ENCODE data around the gene LGALS3BP. TPM values are rescaled to one million over a fixed set of nuclear protein-coding genes. Genes with fewer than 3 reads are reported as not detected.

The LGALS3BP gene
- total and polyA plus RNA-seq, 2 of the 8 experiments (the other 6 are each of a cell fraction or from before 2014, with no cell fraction given) = 56.1 to 61.6 TPM

DNA sequence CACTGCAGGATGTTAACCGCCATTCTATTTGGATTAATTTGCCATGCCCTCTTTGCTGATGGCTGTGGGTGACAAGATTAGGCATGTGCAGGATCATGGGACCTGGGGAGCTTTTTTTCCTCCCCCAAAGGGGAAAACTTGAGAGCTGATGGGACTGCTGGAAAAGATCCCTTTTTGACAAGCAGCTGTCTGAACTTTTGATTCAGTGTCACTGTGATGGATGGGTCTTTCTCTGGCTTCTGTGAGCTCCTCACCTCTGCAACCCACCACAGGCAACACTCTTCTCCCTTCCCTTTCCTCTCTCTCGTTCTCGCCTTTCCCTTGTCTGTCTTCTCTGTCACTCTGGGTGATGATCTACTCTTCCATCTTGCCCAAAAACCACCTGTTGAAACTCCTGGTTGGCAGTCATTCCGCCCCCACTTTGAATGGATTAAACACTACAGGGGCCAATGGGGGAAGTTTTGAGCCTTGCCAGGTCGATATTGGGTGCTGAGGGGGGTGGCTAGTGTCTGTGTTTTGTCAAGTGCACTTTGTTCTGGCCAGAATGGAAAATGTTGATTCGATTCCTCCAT is 32.9 kb upstream of the LGALS3BP start (continued):
- TF ChIP-seq, protein P1, sequence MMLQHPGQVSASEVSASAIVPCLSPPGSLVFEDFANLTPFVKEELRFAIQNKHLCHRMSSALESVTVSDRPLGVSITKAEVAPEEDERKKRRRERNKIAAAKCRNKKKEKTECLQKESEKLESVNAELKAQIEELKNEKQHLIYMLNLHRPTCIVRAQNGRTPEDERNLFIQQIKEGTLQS (IDR thresholded peaks at IDR 0.05; ENCODE audit: insufficient read depth, low read depth, low read length) = no peak

Data from H1 (cell line).